B cell (primary cell): ENCODE data around the gene ACTL6B. TPM values are rescaled to one million over a fixed set of nuclear protein-coding genes. Genes with fewer than 3 reads are reported as not detected.

Experiments
- ATAC-seq: fragments of 200-7000 bp; cut with Tn5 transposase; one replicate; pipeline ENCODE4 v1.10.0; 2021; ENCODE audit warnings: low read depth, mild to moderate bottlenecking, moderate number of reproducible peaks, moderate library complexity
- CTCF ChIA-PET: fragments of 350-600 bp; sonication (Branson Sonifier 250); formaldehyde crosslinking; loops from one replicate; lab custom pipeline; 2021; ENCODE audit warnings: antibody characterized with exemption, inconsistent platforms; lab: Charles Lee
- POLR2A ChIA-PET: fragments of 350-600 bp; sonication (Branson Sonifier 250); formaldehyde crosslinking; loops from one replicate; lab custom pipeline; 2021; ENCODE audit warnings: antibody characterized with exemption; lab: Charles Lee
- DNase-seq: peaks from one replicate; pipeline ENCODE4 v3.0.0; 2013
- H2AFZ ChIP-seq: 2 replicates; pipeline ENCODE4 v1.6.1; 2012; ENCODE audit warnings: mild to moderate bottlenecking, low read depth, low read length; ENCODE audit not compliant: insufficient read depth, poor library complexity, severe bottlenecking
- H3K27ac ChIP-seq, 2 donors: 1 replicate in 1 of 2; 2 replicates in 1 of 2; pipeline ENCODE4 v1.5.1; 2012 to 2013; ENCODE audit warnings: low read length in 2 of 2, mild to moderate bottlenecking in 2 of 2, moderate library complexity in 1 of 2
- H3K27me3 ChIP-seq, 4 experiments: fragments of 200-600 bp in 1 of 4; sonication (generic) in 1 of 4; replicated peaks in 1 of 4; 1 replicate in 2 of 4; 2 replicates in 2 of 4; pipeline versions ENCODE4 v1.6.1 to v1.7.0; 2013 to 2016; ENCODE audit warnings: low read length in 3 of 4, mild to moderate bottlenecking in 2 of 4, mixed read lengths in 1 of 4, moderate library complexity in 1 of 4; ENCODE audit not compliant: insufficient read depth in 4 of 4, control insufficient read depth in 3 of 4; ENCODE audit errors: control extremely low read depth in 1 of 4
- H3K36me3 ChIP-seq, 2 experiments: replicated peaks in 1 of 2; 1 replicate in 1 of 2; 2 replicates in 1 of 2; pipeline versions ENCODE4 v1.6.1 to v1.7.1; 2013; ENCODE audit warnings: low read length in 1 of 2; ENCODE audit not compliant: insufficient read depth in 2 of 2, control insufficient read depth in 1 of 2; ENCODE audit errors: control extremely low read depth in 1 of 2, extremely low read depth in 1 of 2
- H3K4me1 ChIP-seq, 2 donors: fragments of 200-600 bp in 1 of 2; sonication (generic) in 1 of 2; 1 replicate in 1 of 2; 2 replicates in 1 of 2; pipeline versions ENCODE4 v1.5.1 to v1.6.1; 2013 to 2017; ENCODE audit warnings: low read length in 2 of 2; ENCODE audit not compliant: control insufficient read depth in 2 of 2, insufficient read depth in 2 of 2
- H3K4me2 ChIP-seq: replicated peaks from 2 replicates; pipeline ENCODE3; 2012; ENCODE audit warnings: mild to moderate bottlenecking, low read depth, low read length; ENCODE audit not compliant: poor library complexity, severe bottlenecking
- H3K4me3 ChIP-seq, 5 experiments: fragments of 200-600 bp in 1 of 5; sonication (generic) in 1 of 5; 1 replicate in 3 of 5; 2 replicates in 2 of 5; pipeline versions ENCODE4 v1.5.1 to v1.7.0; 2011 to 2016; ENCODE audit warnings: low read length in 4 of 5, mild to moderate bottlenecking in 4 of 5, low read depth in 2 of 5, control low read depth in 1 of 5, moderate library complexity in 1 of 5; ENCODE audit not compliant: insufficient read depth in 1 of 5; ENCODE audit errors: control extremely low read depth in 1 of 5, extremely low read depth in 1 of 5
- H3K79me2 ChIP-seq: fragments of 200-600 bp; sonication (generic); one replicate; pipeline ENCODE4 v1.6.0; 2016; ENCODE audit warnings: low read length; ENCODE audit not compliant: control insufficient read depth, insufficient read depth
- H3K9ac ChIP-seq: fragments of 200-600 bp; sonication (generic); 2 replicates; pipeline ENCODE4 v1.6.1; 2017; ENCODE audit warnings: mild to moderate bottlenecking, low read length, moderate library complexity
- H3K9me3 ChIP-seq, 3 donors: one replicate each; pipeline versions ENCODE4 v1.6.1 to v1.7.1; 2013; ENCODE audit warnings: low read length in 2 of 3; ENCODE audit not compliant: control insufficient read depth in 2 of 3, insufficient read depth in 1 of 3; ENCODE audit errors: control extremely low read depth in 1 of 3
- H4K20me1 ChIP-seq: 2 replicates; pipeline ENCODE4 v1.6.0; 2012; ENCODE audit warnings: mild to moderate bottlenecking, low read length; ENCODE audit not compliant: insufficient read depth, control insufficient read depth, poor library complexity, severe bottlenecking
- H3K27ac Mint-ChIP-seq: one replicate; pipeline ENCODE4 v1.8.0; 2021; ENCODE audit warnings: mixed read lengths
- H3K27me3 Mint-ChIP-seq: one replicate; pipeline ENCODE4 v1.8.0; 2021; ENCODE audit warnings: mixed read lengths
- H3K4me1 Mint-ChIP-seq: one replicate; pipeline ENCODE4 v1.8.0; 2021; ENCODE audit warnings: mixed read lengths
- H3K4me3 Mint-ChIP-seq: one replicate; pipeline ENCODE4 v1.8.0; 2021; ENCODE audit warnings: mixed read lengths
- H3K9me3 Mint-ChIP-seq: one replicate; pipeline ENCODE4 v1.8.0; 2022; ENCODE audit warnings: mixed read lengths; ENCODE audit not compliant: insufficient read depth
- CTCF ChIP-seq: fragments of 200-600 bp; IDR thresholded peaks from one replicate; pipeline ENCODE4 v1.8.0; 2022; ENCODE audit warnings: antibody characterized with exemption, mild to moderate bottlenecking
- EZH2 ChIP-seq: IDR thresholded peaks from 2 replicates; pipeline ENCODE4 v1.6.1; 2012; ENCODE audit warnings: borderline replicate concordance, low read depth, mild to moderate bottlenecking, moderate library complexity, low read length; ENCODE audit not compliant: insufficient read depth, poor library complexity, severe bottlenecking
- WGBS: methylation state at CpG from one replicate; pipeline ENCODE4 v1.1.5; 2013; ENCODE audit warnings: missing lambda C conversion rate; ENCODE audit not compliant: insufficient coverage; 5-methylcytosine and 5-hydroxymethylcytosine counted together
- intact Hi-C: fragments of 100-400 bp; cut with micrococcal nuclease; formaldehyde crosslinking; loops from one replicate; pipeline ENCODE4 v1.10.0; 2022
- polyA plus RNA-seq: library from polyadenylated mRNA; depleted of rRNA; stranded (reverse); fragments of >200 nt; gene quantifications from 2 replicates; pipeline ENCODE4 v1.2.3, GENCODE V29; 2012
- total RNA-seq, 2 donors: library from RNA; stranded (reverse); fragments of 120-200 nt in 1 of 2; gene quantifications; 1 replicate in 1 of 2; 2 replicates in 1 of 2; pipeline versions ENCODE4 v1.2.3 to v1.2.4, GENCODE V29; 2013 to 2022

Gene ACTL6B
- total and polyA plus RNA-seq, 2 donors (not counting 1 experiment from before 2014, with no cell fraction given): not detected

- Histone ChIP-seq H3K36me3 (no peaks in the 10 kb centered on the region), H3K4me2 (no peak overlapping the region), H3K27ac (no peak overlapping the region), H3K4me1 (peaks cover 4 to 10% of the 10 kb centered on the region in 2 donors), H3K4me3 (no peak overlapping the region), H3K9me3 (peaks cover 0 to 9% (median 0%) of the 10 kb centered on the region in 3 donors), H3K9ac (no peak overlapping the region), H4K20me1 (no peaks in the 10 kb centered on the region), H3K27me3 (peaks cover 0 to 10% (median 2%) of the 10 kb centered on the region in 4 experiments), H2AFZ (no peak overlapping the region), H3K79me2 (no peaks in the 10 kb centered on the region)
- Mint-ChIP-seq H3K9me3 (no peaks in the 10 kb centered on the region), H3K4me1 (peaks cover 8% of the 10 kb centered on the region), H3K4me3 (no peak overlapping the region), H3K27ac (no peak overlapping the region), H3K27me3 (peaks cover 5% of the 10 kb centered on the region)
- POLR2A ChIA-PET: no interaction called here
- TF ChIP-seq CTCF: no peak
- TF ChIP-seq EZH2: no peak
- CTCF ChIA-PET: no interaction called here
- ATAC-seq: no peak
- 93% methylated on average over 12 of the region's 24 CpGs for WGBS
- intact Hi-C loops: no loop called here
- no peak for DNase-seq
These were observed 15.5 kb downstream of the ACTL6B start for GRCh38 chr7:100640517-100641440.

- Mint-ChIP-seq H3K9me3 (no peaks in the 10 kb centered on the region), H3K4me3 (no peak overlapping the region), H3K4me1 (peaks cover 8% of the 10 kb centered on the region), H3K27ac (no peak overlapping the region), H3K27me3 (peaks cover under 1% of the 10 kb centered on the region)
- peaks cover 4 to 10% of the 10 kb centered on the region in 2 donors for H3K4me1 ChIP-seq
- DNase-seq (no peak), ATAC-seq (no peak)
- no peak overlapping the region for H2AFZ ChIP-seq
- TF ChIP-seq EZH2: no peak
- no peak for TF ChIP-seq CTCF
- no peaks in the 10 kb centered on the region for H4K20me1 ChIP-seq
- H3K9me3 ChIP-seq: peaks cover 0 to 9% (median 0%) of the 10 kb centered on the region in 3 donors
- no peak overlapping the region for H3K9ac ChIP-seq
- no peaks in the 10 kb centered on the region for H3K79me2 ChIP-seq
- peaks cover 0 to 9% (median 2%) of the 10 kb centered on the region in 4 experiments for H3K27me3 ChIP-seq
- no peak overlapping the region for H3K4me3 ChIP-seq
- H3K27ac ChIP-seq: no peak overlapping the region
- ChIA-PET POLR2A (no interaction called here), CTCF (no interaction called here)
- H3K36me3 ChIP-seq: no peaks in the 10 kb centered on the region
- intact Hi-C loops: no loop called here
- no peak overlapping the region for H3K4me2 ChIP-seq
- 95% methylated on average over 16 of the region's 17 CpGs for WGBS
These were observed 16.2 kb downstream of the ACTL6B start for GRCh38 chr7:100639995-100640516.
